ENCODE measurements around the gene KLHL26.

The KLHL26 gene

DNA sequence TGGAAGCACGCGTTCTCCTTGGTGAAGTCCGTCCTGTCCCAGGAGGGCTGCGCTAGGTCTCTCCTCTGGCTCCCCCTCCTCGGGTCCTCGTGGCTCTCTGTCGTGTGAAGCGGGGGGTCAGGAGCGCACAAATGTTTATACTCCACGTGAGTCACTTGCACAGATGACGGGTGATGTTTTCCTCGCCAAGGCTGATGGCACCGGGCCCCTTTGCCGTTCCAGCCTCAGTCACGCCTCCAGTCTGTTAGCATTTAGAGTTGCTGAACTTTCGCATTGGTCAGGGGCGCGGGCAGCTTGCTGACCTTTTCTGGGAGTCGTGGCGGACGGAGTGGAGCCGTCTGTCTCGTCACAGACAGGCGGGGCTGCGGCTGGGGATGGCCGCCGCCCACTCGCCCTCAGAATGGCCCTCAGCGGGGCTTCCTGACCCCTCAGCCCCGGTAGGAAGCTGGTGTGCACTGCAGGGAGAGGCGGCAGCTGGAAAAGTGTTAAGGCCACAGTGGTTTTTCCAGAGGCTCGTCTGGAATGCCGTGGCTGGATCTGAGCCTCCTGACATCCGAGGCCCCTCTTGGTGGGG is 13.7 kb downstream of the KLHL26 start:
- H3K4me3 ChIP-seq (ENCODE audit: low read depth, low read length) = no peak overlapping the region
- TF ChIP-seq, protein P1, sequence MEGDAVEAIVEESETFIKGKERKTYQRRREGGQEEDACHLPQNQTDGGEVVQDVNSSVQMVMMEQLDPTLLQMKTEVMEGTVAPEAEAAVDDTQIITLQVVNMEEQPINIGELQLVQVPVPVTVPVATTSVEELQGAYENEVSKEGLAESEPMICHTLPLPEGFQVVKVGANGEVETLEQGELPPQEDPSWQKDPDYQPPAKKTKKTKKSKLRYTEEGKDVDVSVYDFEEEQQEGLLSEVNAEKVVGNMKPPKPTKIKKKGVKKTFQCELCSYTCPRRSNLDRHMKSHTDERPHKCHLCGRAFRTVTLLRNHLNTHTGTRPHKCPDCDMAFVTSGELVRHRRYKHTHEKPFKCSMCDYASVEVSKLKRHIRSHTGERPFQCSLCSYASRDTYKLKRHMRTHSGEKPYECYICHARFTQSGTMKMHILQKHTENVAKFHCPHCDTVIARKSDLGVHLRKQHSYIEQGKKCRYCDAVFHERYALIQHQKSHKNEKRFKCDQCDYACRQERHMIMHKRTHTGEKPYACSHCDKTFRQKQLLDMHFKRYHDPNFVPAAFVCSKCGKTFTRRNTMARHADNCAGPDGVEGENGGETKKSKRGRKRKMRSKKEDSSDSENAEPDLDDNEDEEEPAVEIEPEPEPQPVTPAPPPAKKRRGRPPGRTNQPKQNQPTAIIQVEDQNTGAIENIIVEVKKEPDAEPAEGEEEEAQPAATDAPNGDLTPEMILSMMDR (IDR thresholded peaks at IDR 0.05; ENCODE audit: borderline replicate concordance, insufficient read depth, low read depth, low read length) = no peak

DNA sequence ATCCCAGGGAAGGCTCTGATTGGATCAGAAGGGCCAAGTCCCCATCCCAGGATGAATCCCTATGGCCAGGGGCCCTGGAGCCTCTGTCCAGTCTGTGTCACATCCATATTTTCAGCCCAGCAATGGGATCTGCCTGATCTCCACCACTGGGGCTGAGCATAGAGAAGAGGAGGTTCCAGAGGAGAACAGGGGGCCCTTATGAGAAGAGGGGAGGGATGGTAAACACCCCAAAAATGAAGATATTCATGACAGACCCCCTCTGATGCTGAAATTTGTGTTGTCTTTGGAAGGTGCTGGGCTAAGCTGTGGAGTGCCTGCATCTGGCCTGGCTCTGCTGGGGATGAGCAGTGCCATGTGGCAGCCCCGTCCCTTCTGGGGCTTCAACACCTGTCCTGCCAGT is 14.5 kb downstream of the KLHL26 start:
- H3K4me3 ChIP-seq (ENCODE audit: low read depth, low read length) = no peak overlapping the region
- TF ChIP-seq, protein P1 (IDR thresholded peaks at IDR 0.05; ENCODE audit: borderline replicate concordance, insufficient read depth, low read depth, low read length) = no peak

DNA sequence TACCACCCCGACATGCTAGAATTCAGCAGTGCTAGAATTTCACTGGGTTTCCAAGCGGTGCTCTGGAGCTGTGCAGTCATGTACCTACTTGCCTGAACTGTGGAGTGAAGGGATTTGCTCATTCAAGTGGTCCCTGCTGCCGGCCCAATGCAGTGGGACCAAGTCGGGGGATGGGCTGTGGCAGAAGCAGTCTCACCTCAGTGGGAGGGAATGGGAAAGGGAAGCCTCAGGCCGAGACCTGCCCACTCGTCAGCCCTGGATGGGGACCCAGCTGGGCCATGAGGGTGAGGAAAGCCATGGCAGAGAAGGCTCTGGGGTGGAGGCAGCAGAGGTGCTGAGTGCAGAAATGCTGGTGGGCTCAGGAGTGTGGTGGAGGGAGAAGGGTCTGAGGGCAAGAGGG is 14.9 kb downstream of the KLHL26 start:
- H3K4me3 ChIP-seq (ENCODE audit: low read depth, low read length) = no peak overlapping the region
- TF ChIP-seq, protein P1 (IDR thresholded peaks at IDR 0.05; ENCODE audit: borderline replicate concordance, insufficient read depth, low read depth, low read length) = no peak

DNA sequence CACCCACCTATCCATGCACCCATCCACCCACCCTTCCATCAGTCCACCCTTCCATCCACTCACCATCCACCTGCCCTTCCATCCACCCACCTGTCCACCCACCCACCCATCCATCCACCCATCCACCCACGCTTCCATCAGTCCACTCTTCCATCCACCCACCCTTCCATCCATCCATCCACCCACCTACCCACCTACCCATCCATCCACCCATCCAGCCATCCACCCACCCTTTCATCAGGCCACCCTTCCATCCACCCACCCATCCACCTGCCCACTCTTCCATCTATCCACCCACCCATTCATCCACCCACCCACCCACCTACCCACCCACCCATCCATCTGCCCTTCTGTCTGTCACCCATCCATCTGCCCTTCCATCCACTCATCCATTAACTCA is 17.0 kb downstream of the KLHL26 start:
- no peak overlapping the region for H3K4me3 ChIP-seq (ENCODE audit: low read depth, low read length)
- TF ChIP-seq, protein P1 (IDR thresholded peaks at IDR 0.05; ENCODE audit: borderline replicate concordance, insufficient read depth, low read depth, low read length) = no peak

DNA sequence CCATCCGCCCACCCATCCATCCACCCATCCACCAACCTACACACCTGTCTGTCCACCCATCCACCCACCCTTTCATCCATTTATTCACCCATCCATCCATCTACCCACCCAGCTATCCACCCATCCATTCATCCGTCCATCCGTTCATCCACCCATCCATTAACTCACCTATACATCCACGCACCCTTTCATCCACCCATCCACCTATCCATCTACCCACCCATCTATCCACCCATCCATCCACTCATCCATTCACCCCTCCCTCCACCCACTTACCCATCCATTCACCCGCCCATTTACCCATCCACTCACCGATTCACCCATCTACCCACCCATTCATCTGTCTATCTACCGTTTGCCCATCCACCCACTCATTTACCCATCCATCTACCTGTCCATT is 17.6 kb downstream of the KLHL26 start:
- TF ChIP-seq, protein P1 (IDR thresholded peaks at IDR 0.05; ENCODE audit: borderline replicate concordance, insufficient read depth, low read depth, low read length) = no peak
- no peak overlapping the region for H3K4me3 ChIP-seq (ENCODE audit: low read depth, low read length)

DNA sequence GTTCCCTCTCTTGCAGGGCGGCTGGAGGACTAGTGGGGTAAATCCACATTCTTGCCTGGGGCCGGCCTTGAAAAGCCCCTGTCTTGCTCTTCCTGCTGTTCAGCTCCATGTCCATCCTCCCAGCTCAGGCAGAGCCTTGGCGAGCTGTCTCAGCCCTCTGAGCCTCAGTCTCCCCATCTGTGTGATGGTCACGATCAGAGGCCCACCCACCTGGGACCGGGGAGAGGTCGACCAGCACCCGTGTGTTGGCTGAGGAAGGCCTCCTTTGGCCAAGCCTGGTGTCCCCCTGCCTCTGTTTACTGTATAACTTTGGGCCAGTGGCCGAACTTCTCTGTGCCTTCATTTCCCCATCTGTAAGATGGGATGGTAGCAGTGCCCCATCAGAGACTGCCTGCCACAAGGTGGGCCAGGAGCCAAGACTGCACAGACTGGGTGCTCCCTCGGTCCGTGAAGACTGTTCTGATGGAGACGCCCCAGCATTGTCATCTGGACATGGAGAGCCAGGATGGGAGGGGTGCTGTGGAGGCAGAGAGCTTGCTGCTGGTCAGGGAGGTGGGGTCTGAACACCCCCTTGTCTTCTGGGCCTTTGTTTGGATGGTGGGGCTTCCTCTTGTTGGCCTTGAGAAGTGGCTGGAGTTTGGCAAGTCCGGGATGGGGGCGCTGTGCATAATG is 18.5 kb downstream of the KLHL26 start:
- TF ChIP-seq, protein P1 (IDR thresholded peaks at IDR 0.05; ENCODE audit: borderline replicate concordance, insufficient read depth, low read depth, low read length) = no peak

More for the DNA sequence above, 18.5 kb downstream of the KLHL26 start:
- H3K4me3 ChIP-seq (ENCODE audit: low read depth, low read length) = no peak overlapping the region

Measured in GM12875 (cell line).